ENCODE results near the gene CRYBA2.

The CRYBA2 gene

DNA sequence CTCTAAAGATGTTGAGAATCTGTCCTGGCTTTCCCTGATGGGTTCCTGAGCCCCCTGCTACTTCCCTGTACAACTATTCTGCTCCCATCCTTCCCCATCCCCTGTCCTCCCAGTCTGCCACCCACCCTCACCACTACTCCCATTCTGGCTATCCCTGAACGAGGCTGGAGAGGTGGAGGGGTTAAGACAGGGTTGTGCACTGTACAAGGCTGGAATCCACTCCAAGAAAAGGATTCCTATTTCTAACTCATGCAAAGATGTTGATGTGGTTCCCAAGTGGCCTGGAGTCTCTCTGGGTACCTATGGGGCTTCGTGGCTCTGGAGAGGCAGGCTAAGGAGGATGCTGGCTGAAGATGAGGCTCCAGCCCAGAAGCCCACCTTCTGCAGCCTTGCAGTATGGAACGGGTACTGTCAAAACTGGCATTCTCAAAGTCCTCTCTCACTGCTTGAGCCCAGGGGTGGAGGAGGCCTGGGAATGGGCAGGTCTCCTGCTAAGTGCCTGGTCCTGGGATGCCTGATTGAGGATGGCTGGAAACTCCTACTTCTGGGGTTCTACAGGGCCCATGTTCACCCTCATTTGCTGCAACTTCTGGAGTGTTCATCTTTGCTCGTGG is 7.0 kb downstream of the CRYBA2 start:
- no peaks in the 10 kb centered on the region for H3K36me3 ChIP-seq
- H3K4me1 ChIP-seq (ENCODE audit: control insufficient read depth in 1 of 2, insufficient read depth in 1 of 2, low read depth in 1 of 2, low read length in 1 of 2) = peaks cover 0 to 4% of the 10 kb centered on the region in 2 experiments
- no peak overlapping the region for H3K27ac ChIP-seq
- peaks cover 100% of the 10 kb centered on the region for H3K27me3 ChIP-seq
- TF ChIP-seq, protein P1, sequence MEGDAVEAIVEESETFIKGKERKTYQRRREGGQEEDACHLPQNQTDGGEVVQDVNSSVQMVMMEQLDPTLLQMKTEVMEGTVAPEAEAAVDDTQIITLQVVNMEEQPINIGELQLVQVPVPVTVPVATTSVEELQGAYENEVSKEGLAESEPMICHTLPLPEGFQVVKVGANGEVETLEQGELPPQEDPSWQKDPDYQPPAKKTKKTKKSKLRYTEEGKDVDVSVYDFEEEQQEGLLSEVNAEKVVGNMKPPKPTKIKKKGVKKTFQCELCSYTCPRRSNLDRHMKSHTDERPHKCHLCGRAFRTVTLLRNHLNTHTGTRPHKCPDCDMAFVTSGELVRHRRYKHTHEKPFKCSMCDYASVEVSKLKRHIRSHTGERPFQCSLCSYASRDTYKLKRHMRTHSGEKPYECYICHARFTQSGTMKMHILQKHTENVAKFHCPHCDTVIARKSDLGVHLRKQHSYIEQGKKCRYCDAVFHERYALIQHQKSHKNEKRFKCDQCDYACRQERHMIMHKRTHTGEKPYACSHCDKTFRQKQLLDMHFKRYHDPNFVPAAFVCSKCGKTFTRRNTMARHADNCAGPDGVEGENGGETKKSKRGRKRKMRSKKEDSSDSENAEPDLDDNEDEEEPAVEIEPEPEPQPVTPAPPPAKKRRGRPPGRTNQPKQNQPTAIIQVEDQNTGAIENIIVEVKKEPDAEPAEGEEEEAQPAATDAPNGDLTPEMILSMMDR (IDR thresholded peaks at IDR 0.05) = no peak
- H3K9me3 ChIP-seq = no peaks in the 10 kb centered on the region
- no peak overlapping the region for H3K4me3 ChIP-seq (ENCODE audit: low read depth in 1 of 2, low read length in 1 of 2)

- Histone ChIP-seq H3K27me3 (peaks cover 100% of the 10 kb centered on the region), H3K4me3 (ENCODE audit: low read depth in 1 of 2, low read length in 1 of 2) (no peak overlapping the region), H3K36me3 (no peaks in the 10 kb centered on the region), H3K9me3 (no peaks in the 10 kb centered on the region), H3K4me1 (ENCODE audit: control insufficient read depth in 1 of 2, insufficient read depth in 1 of 2, low read depth in 1 of 2, low read length in 1 of 2) (peaks cover 0 to 4% of the 10 kb centered on the region in 2 experiments), H3K27ac (no peak overlapping the region)
- TF ChIP-seq, protein P1 (IDR thresholded peaks at IDR 0.05) = no peak
Observed at GRCh38 chr2:218985325-218986091, 7.7 kb downstream of the CRYBA2 start.

DNA sequence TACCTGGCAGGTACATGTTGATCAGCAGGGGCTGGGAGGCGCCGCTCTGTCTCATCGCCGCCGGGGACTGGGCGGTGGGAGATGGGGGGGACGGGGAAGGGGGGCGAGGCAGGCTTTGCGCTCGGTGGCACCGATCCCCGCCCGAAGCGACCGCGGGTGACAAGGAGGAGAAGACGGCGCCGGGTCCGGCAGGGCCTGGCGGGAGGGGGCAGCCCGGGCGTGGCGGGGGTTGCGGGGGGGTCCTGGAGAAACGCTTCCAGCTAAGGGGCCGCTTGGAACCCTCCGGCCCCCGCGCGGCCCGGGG is 8.2 kb downstream of the CRYBA2 start, which contains the start of gene FEV:
FEV (minus strand) TSS at position 164 of the 304 bp plus-strand sequence; CDS start at position 55, 109 bp downstream.
- H3K27me3 ChIP-seq = peaks cover 100% of the 10 kb centered on the region
- no peaks in the 10 kb centered on the region for H3K9me3 ChIP-seq
- H3K36me3 ChIP-seq = no peaks in the 10 kb centered on the region
- H3K4me3 ChIP-seq (ENCODE audit: low read depth in 1 of 2, low read length in 1 of 2) = no peak within 1 kb of the TSS
- H3K27ac ChIP-seq = no peak within 1 kb of the TSS
- H3K4me1 ChIP-seq (ENCODE audit: control insufficient read depth in 1 of 2, insufficient read depth in 1 of 2, low read depth in 1 of 2, low read length in 1 of 2) = peaks cover 0 to 4% of the 10 kb centered on the region in 2 experiments
- TF ChIP-seq, protein P1 (IDR thresholded peaks at IDR 0.05) = no peak

DNA sequence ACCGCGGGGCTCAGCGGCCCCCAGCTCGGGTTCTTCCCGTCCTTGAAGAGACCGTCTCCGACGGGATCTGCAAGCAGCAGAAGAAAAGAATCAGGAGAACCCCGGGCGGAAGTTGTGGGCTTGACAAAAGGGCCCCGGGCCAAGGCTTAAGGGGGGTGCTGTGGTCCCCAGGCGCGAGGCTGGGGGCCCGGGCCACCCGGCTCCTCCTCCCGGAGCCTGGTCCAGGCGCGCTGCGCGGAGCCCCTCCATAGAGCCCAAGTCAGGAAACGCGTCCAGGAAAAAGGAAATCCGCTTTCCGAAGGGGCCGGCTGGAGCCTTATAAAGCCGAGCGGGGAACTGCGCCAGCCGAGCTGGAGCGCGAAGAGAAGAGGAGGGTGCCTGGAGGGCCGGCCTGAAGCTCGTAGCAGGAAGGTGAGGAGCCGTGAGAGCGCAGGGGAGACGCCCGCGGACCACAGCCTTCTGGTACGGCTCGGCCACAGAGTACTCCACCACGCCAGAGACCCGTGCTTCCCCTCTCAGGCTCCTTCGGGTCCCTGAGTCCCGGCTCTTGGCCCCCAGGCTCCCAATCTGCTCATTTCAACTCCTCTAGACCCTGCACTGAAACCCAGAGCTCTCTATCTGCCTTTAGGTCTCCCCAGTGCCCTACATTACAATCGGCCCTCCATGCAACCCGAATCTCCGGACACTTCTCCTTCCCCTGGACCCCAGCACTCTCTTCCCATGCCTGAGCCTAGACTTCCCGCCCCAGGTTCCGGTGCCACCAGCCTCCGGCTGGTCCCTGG is 8.8 kb downstream of the CRYBA2 start:
- H3K27ac ChIP-seq = no peak overlapping the region
- no peak overlapping the region for H3K4me3 ChIP-seq (ENCODE audit: low read depth in 1 of 2, low read length in 1 of 2)
- peaks cover 0 to 4% of the 10 kb centered on the region in 2 experiments for H3K4me1 ChIP-seq (ENCODE audit: control insufficient read depth in 1 of 2, insufficient read depth in 1 of 2, low read depth in 1 of 2, low read length in 1 of 2)

DNA sequence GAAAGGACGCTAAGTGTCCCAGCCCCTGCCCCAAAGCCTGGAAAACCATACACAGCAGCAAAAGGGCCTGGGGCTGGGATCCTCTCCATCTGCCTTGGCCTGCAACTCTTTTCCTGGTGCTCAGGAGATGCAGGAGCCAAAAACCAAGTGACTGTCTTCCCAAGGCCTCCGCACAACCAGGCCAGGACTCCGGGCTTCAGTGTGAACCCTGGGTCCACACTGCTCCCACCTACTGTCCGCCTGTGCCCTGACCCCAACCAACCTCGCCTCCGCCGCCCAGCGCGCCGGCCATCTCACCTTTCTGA is 9.3 kb downstream of the CRYBA2 start:
- peaks cover 0 to 4% of the 10 kb centered on the region in 2 experiments for H3K4me1 ChIP-seq (ENCODE audit: control insufficient read depth in 1 of 2, insufficient read depth in 1 of 2, low read depth in 1 of 2, low read length in 1 of 2)
- TF ChIP-seq, protein P1 (IDR thresholded peaks at IDR 0.05) = no peak
- no peak overlapping the region for H3K4me3 ChIP-seq (ENCODE audit: low read depth in 1 of 2, low read length in 1 of 2)
- H3K27me3 ChIP-seq = peaks cover 100% of the 10 kb centered on the region
- H3K27ac ChIP-seq = no peak overlapping the region
- H3K9me3 ChIP-seq = no peaks in the 10 kb centered on the region
- no peaks in the 10 kb centered on the region for H3K36me3 ChIP-seq

More for the DNA sequence above, 8.8 kb downstream of the CRYBA2 start:
- no peaks in the 10 kb centered on the region for H3K36me3 ChIP-seq
- H3K27me3 ChIP-seq = peaks cover 100% of the 10 kb centered on the region
- TF ChIP-seq, protein P1 (IDR thresholded peaks at IDR 0.05) = no peak
- no peaks in the 10 kb centered on the region for H3K9me3 ChIP-seq

All from neutrophil (primary cell).